Measurements from ENCODE around the gene ARHGAP4. TPM values are rescaled to one million over a fixed set of nuclear protein-coding genes. Genes with fewer than 3 reads are reported as not detected.

Gene ARHGAP4
- total and polyA plus RNA-seq, 10 of the 15 experiments (the other 5 are each of a cell fraction or from before 2014, with no cell fraction given) = 0.71 to 120 (median 44.3) TPM

DNA sequence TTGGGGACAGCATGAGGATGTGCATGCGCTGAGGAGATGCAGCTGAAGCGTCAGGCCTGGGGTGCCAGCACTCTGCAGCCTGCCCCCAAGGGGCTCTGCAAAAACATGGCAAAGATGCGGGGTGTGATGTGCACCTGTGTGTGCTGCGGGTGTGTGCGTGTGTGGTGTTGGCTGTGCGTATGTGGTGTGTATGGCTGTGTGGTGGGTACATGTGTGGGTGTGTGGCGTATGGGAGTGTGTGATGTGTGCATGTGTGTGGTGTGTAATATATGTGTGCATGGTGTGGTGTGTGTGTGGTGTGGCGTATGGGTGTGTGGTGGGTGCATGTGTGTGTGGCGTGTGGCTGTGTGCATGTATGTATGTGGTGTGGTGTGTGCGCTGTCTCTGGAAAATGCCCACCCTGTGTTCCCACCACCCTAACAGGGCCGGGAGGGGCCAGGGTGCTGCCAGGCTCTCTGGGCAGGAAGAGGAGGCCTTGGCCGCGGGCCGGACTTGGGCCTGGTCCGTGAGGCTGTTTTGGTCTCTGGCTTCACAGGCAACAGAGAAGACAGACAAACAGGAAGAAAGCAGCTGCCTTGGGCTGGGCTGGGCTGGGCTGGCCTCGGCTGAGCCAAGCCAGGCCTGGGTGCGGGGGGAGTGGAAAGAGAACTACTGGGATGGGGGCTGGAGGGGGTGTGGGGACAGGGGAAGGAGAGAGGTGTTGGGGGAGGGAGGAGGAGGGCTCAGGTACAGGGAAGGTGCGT, 22.7 kb downstream of the ARHGAP4 start:
- intact Hi-C loops (cut with micrococcal nuclease; ENCODE audit: unreplicated experiment) = no loop called here
- H4K20me1 ChIP-seq (ENCODE audit: control insufficient read depth, insufficient read depth) = no peaks in the 10 kb centered on the region
- TF ChIP-seq NRF1 (conservative IDR thresholded peaks at IDR 0.05; ENCODE audit: low read depth, low read length) = no peak
- no peak for TF ChIP-seq CREM (IDR thresholded peaks at IDR 0.05; ENCODE audit: low read depth)
- peak; percentile 62 for TF ChIP-seq POLR2A (IDR thresholded peaks at IDR 0.05; ENCODE audit: low read depth, low read length)
- TF ChIP-seq, protein P1, sequence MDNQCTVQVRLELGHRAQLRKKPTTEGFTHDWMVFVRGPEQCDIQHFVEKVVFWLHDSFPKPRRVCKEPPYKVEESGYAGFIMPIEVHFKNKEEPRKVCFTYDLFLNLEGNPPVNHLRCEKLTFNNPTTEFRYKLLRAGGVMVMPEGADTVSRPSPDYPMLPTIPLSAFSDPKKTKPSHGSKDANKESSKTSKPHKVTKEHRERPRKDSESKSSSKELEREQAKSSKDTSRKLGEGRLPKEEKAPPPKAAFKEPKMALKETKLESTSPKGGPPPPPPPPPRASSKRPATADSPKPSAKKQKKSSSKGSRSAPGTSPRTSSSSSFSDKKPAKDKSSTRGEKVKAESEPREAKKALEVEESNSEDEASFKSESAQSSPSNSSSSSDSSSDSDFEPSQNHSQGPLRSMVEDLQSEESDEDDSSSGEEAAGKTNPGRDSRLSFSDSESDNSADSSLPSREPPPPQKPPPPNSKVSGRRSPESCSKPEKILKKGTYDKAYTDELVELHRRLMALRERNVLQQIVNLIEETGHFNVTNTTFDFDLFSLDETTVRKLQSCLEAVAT (IDR thresholded peaks at IDR 0.05) = no peak
- TF ChIP-seq, protein P2, sequence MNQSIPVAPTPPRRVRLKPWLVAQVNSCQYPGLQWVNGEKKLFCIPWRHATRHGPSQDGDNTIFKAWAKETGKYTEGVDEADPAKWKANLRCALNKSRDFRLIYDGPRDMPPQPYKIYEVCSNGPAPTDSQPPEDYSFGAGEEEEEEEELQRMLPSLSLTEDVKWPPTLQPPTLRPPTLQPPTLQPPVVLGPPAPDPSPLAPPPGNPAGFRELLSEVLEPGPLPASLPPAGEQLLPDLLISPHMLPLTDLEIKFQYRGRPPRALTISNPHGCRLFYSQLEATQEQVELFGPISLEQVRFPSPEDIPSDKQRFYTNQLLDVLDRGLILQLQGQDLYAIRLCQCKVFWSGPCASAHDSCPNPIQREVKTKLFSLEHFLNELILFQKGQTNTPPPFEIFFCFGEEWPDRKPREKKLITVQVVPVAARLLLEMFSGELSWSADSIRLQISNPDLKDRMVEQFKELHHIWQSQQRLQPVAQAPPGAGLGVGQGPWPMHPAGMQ (IDR thresholded peaks at IDR 0.05; ENCODE audit: borderline replicate concordance) = no peak
- peak; percentile 15 for ATAC-seq
- SMC1A ChIA-PET (ENCODE audit: uncharacterized antibody, unreplicated experiment) = no interaction called here
- no peaks in the 10 kb centered on the region for H3K36me3 ChIP-seq (ENCODE audit: control insufficient read depth in 2 of 2, insufficient read depth in 2 of 2, low read length in 1 of 2)
- FAIRE-seq = no peak
- H3K4me1 ChIP-seq (ENCODE audit: control insufficient read depth, insufficient read depth, low read length) = peaks cover 9% of the 10 kb centered on the region
- RAD21 ChIA-PET (ENCODE audit: unreplicated experiment) = no interaction called here
- no peak overlapping the region for H3K4me3 ChIP-seq
- CTCF ChIA-PET = no interaction called here
- POLR2A ChIA-PET = no interaction called here
- no peaks in the 10 kb centered on the region for H3K79me2 ChIP-seq (ENCODE audit: control insufficient read depth, insufficient read depth, low read length)
- no peak overlapping the region for H2AFZ ChIP-seq (ENCODE audit: control insufficient read depth, low read depth, low read length)
- in situ Hi-C loops (cut with MboI) = no loop called here
- WGBS (ENCODE audit: insufficient coverage, insufficient replicate concordance, low lambda C conversion rate, missing lambda C conversion rate) = 49% methylated on average over 18 of the region's 18 CpGs
- H3K9ac ChIP-seq (ENCODE audit: control insufficient read depth, insufficient read depth, low read length) = no peak overlapping the region
- no peak overlapping the region for H3K27ac ChIP-seq (ENCODE audit: control insufficient read depth, insufficient read depth)
- no TSS peak for BruUV-seq (replicated peaks)
- no peak overlapping the region for H3K4me2 ChIP-seq (ENCODE audit: control insufficient read depth, insufficient read depth)
- no peaks in the 10 kb centered on the region for H3K9me3 ChIP-seq (replicated peaks; ENCODE audit: control insufficient read depth, insufficient read depth, low read length)
- no peaks in the 10 kb centered on the region for H3K27me3 ChIP-seq (replicated peaks in 1 of 2; ENCODE audit: control insufficient read depth in 2 of 2, insufficient read depth in 2 of 2, low read length in 1 of 2)
- DNase-seq (ENCODE audit: low read depth, low spot score) = no peak

Measured in GM12878 (cell line).